ENCODE data around the gene GM2A. TPM values are rescaled to one million over a fixed set of nuclear protein-coding genes. Genes with fewer than 3 reads are reported as not detected.

The GM2A gene
- total RNA-seq, 6 experiments from 2014 or later: 11.7 to 23.6 (median 20.3) TPM

DNA sequence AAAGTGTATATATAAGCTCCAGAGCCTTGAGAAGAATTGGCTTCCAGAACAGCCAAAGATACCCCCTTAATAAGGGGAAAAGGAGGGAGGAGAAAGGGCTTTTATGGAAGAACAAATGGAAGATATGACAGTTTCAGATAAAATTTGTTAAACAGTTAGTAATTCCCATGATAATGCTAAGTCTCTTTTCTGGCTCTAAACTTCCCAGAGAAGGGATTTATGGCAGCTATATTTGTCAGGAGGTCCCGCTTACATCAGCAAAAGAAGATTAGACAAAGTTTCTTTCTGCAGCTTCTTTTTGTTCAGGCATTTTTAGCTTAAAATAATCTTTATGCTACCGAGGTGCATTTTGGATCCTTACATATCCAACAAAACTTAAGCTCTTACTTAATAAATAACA, 64.9 kb downstream of the GM2A start:
- H3K9me3 ChIP-seq: no peaks in the 10 kb centered on the region
- H3K27me3 ChIP-seq: no peaks in the 10 kb centered on the region
- 65% methylated on average over 2 of the region's 2 CpGs for WGBS (ENCODE audit: insufficient coverage, low coverage, low lambda C conversion rate, missing lambda C conversion rate)
- DNase-seq: no peak
- intact Hi-C loops (cut with DNase I): no loop called here
- TF ChIP-seq CTCF (IDR thresholded peaks at IDR 0.05) (no peak), POLR2A (IDR thresholded peaks at IDR 0.05) (no peak)
- no peak overlapping the region for H3K27ac ChIP-seq
- no peak overlapping the region for H3K4me3 ChIP-seq
- H3K4me1 ChIP-seq: no peaks in the 10 kb centered on the region
- no peaks in the 10 kb centered on the region for H3K36me3 ChIP-seq
- ATAC-seq: no peak

DNA sequence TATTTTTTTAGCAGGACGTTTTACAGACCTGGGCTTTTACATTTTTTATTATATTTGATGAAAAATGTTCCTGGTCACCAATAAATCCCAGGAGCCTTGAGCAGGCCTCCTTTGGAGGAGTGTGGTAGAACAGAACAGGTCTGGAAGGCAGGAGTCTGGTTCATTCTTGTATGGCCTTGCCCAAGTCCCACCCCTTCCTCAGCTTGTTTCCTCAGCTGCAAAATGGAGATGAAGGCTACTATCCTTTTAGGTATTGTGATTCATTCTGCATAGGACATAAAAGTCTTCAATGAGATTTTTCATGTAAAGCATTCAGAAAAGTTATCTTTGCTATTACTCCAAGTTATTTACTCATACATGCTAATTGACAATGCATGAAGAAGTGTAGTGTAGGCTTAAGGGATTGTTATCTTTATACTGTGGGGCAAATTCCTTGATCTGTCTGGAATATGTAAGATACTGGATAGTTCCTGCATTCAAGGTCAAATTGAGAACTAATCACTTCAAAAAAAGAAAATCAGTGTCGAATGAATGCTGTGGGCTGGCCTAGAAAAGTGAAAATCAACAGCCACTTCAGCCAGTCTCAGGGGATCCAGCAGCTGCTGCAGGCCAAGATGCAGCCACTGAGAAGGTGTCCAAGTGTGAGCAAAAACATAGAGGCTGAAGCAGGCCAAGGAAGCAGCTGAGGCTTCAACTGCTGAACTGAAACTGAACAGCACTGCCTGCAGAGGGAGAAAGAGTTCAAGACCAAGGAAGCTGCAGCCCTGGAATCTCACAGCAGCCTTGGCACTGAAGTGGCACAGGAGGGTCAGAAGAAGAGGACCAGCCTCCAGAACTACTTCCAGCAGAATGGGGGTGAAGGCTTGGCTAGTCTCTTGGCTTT, 66.1 kb downstream of the GM2A start:
- Histone ChIP-seq H3K9me3 (no peaks in the 10 kb centered on the region), H3K27ac (no peak overlapping the region), H3K36me3 (no peaks in the 10 kb centered on the region), H3K27me3 (no peaks in the 10 kb centered on the region), H3K4me3 (no peak overlapping the region), H3K4me1 (no peaks in the 10 kb centered on the region)
- DNase-seq (no peak), ATAC-seq (no peak)
- intact Hi-C loops (cut with DNase I): no loop called here
- WGBS (ENCODE audit: insufficient coverage, low coverage, low lambda C conversion rate, missing lambda C conversion rate): 63% methylated on average over 2 of the region's 2 CpGs
- TF ChIP-seq CTCF (IDR thresholded peaks at IDR 0.05): no peak
- TF ChIP-seq POLR2A (IDR thresholded peaks at IDR 0.05): no peak

Other genes with a start within 250 kb of the GM2A start
- 100 to 1,000 TPM; 192 to 869 (median 343) TPM for gene GPX3, start 232.6 kb upstream of the GM2A start, total RNA-seq
- gene TNIP1, start 172.2 kb upstream of the GM2A start, total RNA-seq: 100 to 1,000 TPM in 1 of 6 experiments, 10 to 100 TPM in 5; 70.1 to 155 (median 79.1) TPM
- 100 to 1,000 TPM; 143 to 236 (median 165) TPM for gene ANXA6, start 95.4 kb upstream of the GM2A start, total RNA-seq
- 10 to 100 TPM; 11.8 to 30.9 (median 22.9) TPM for gene CCDC69, start 29.1 kb upstream of the GM2A start, total RNA-seq
- not detected for gene SLC36A3, start 50.6 kb downstream of the GM2A start, total RNA-seq
- gene SLC36A2, start 94.4 kb downstream of the GM2A start, total RNA-seq: not detected
- 1 to 10 TPM; 2.0 to 8.2 (median 5.2) TPM for gene SLC36A1, start 194.4 kb downstream of the GM2A start, total RNA-seq

All from right lobe of liver (tissue), 6 donors.